Measurements from ENCODE around the gene SUMO2.
A peak's percentile ranks its signal among the peaks of the same experiment; 100 is the strongest.

SUMO2 gene

GRCh38 chr17:75131278-75132017 lies 51.3 kb downstream of the SUMO2 start, which contains the start of gene NT5C (continued):
- no peak for TF ChIP-seq GLI4 (tag by site-specific recombination; IDR thresholded peaks at IDR 0.05)
- TF ChIP-seq ELK4 (IDR thresholded peaks at IDR 0.05; ENCODE audit: borderline replicate concordance, low read depth, low read length) = peak; percentile 79; the same call in 1 of the 2 replicates
- TF ChIP-seq, protein P1, sequence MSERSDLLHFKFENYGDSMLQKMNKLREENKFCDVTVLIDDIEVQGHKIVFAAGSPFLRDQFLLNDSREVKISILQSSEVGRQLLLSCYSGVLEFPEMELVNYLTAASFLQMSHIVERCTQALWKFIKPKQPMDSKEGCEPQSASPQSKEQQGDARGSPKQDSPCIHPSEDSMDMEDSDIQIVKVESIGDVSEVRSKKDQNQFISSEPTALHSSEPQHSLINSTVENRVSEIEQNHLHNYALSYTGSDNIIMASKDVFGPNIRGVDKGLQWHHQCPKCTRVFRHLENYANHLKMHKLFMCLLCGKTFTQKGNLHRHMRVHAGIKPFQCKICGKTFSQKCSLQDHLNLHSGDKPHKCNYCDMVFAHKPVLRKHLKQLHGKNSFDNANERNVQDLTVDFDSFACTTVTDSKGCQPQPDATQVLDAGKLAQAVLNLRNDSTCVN (tag by site-specific recombination; optimal IDR thresholded peaks at IDR 0.05) = peak; percentile 92
- TF ChIP-seq CTCF (tag by site-specific recombination; IDR thresholded peaks at IDR 0.05) = peak; percentile 87
- peak; percentile 83 for TF ChIP-seq ZBTB48 (tag by site-specific recombination; IDR thresholded peaks at IDR 0.05)
- TF ChIP-seq ZNF223 (tag by site-specific recombination; IDR thresholded peaks at IDR 0.05) = no peak
- peak; percentile 84; the same call in 1 of the 2 replicates for TF ChIP-seq ZNF561 (tag by site-specific recombination; IDR thresholded peaks at IDR 0.05; ENCODE audit: borderline replicate concordance)
- no peak for TF ChIP-seq ZNF221 (tag by site-specific recombination; IDR thresholded peaks at IDR 0.05; ENCODE audit: borderline replicate concordance)
- no peak for TF ChIP-seq ZNF791 (tag by site-specific recombination; IDR thresholded peaks at IDR 0.05)
- peak; percentile 53 for TF ChIP-seq KLF8 (tag by site-specific recombination; IDR thresholded peaks at IDR 0.05)
- TF ChIP-seq ZNF629 (tag by site-specific recombination; IDR thresholded peaks at IDR 0.05) = peak; percentile 29; the same call in 1 of the 2 replicates
- TF ChIP-seq ZBTB20 (tag by site-specific recombination; IDR thresholded peaks at IDR 0.05) = peak; percentile 54
- TF ChIP-seq HOXA7 (CRISPR knock-in tag; IDR thresholded peaks at IDR 0.05; ENCODE audit: borderline replicate concordance) = no peak
- peak; percentile 41; the same call in 1 of the 2 replicates for TF ChIP-seq BCL11B (tag by site-specific recombination; IDR thresholded peaks at IDR 0.05; ENCODE audit: low read depth)
- TF ChIP-seq ZNF48 (tag by site-specific recombination; IDR thresholded peaks at IDR 0.05) = no peak
- no peak for TF ChIP-seq ZNF433 (tag by site-specific recombination; IDR thresholded peaks at IDR 0.05; ENCODE audit: low read depth)
- no peak for TF ChIP-seq REST (tag by site-specific recombination; IDR thresholded peaks at IDR 0.05)
- TF ChIP-seq ZNF610 (tag by site-specific recombination; IDR thresholded peaks at IDR 0.05; ENCODE audit: borderline replicate concordance) = no peak
- TF ChIP-seq IKZF3 (tag by site-specific recombination; IDR thresholded peaks at IDR 0.05) = peak; percentile 80
- TF ChIP-seq ZNF776 (tag by site-specific recombination; IDR thresholded peaks at IDR 0.05; ENCODE audit: borderline replicate concordance) = no peak
- TF ChIP-seq ZNF660 (tag by site-specific recombination; IDR thresholded peaks at IDR 0.05) = peak; percentile 80; the same call in 1 of the 2 replicates
- peak; percentile 77; the same call in 1 of the 2 replicates for TF ChIP-seq KLF10 (tag by site-specific recombination; IDR thresholded peaks at IDR 0.05)
- TF ChIP-seq ZNF398 (tag by site-specific recombination; IDR thresholded peaks at IDR 0.05) = peak; percentile 36
- 0 out of 2 replicates have a peak, but pooled peaks have one; percentile 39 for TF ChIP-seq OSR2 (tag by site-specific recombination; IDR thresholded peaks at IDR 0.05)
- peak; percentile 40; the same call in 1 of the 2 replicates for TF ChIP-seq KLF9 (tag by site-specific recombination; IDR thresholded peaks at IDR 0.05; ENCODE audit: low read depth)
- TF ChIP-seq ZNF404 (tag by site-specific recombination; IDR thresholded peaks at IDR 0.05) = no peak
- TF ChIP-seq ZNF785 (tag by site-specific recombination; IDR thresholded peaks at IDR 0.05) = no peak; the same call in 1 of the 2 replicates
- TF ChIP-seq ZBTB8A (tag by site-specific recombination; IDR thresholded peaks at IDR 0.05) = peak; percentile 92
- TF ChIP-seq, protein P2, sequence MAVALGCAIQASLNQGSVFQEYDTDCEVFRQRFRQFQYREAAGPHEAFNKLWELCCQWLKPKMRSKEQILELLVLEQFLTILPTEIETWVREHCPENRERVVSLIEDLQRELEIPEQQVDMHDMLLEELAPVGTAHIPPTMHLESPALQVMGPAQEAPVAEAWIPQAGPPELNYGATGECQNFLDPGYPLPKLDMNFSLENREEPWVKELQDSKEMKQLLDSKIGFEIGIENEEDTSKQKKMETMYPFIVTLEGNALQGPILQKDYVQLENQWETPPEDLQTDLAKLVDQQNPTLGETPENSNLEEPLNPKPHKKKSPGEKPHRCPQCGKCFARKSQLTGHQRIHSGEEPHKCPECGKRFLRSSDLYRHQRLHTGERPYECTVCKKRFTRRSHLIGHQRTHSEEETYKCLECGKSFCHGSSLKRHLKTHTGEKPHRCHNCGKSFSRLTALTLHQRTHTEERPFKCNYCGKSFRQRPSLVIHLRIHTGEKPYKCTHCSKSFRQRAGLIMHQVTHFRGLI (tag by site-specific recombination; IDR thresholded peaks at IDR 0.05) = 0 out of 2 replicates have a peak, but pooled peaks have one; percentile 69
